ENCODE results near the gene LRMDA.

LRMDA gene

DNA sequence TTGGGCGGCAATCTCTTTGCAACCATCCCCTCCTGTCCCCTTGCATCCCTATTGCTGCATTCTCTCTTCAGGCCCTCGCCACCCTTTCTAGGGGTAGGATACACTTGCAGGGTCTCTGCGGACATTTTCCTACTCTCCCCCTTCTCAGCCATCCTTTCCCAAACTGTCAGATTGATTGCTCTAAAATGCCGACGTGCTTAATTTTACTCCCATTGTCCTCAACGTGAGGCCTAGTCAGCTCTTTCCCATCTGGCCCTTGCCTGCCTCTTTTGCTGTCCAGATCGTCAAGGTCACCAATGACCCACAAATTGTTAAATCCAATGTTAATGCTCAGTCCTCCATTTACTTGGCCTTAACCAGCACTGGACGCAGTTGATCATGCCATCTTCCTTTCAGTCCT, 12.7 kb upstream of the LRMDA start:
- DNase-seq (ENCODE audit: low read depth in 1 of 2, low spot score in 1 of 2): no peak

GRCh38 chr10:75422913-75423312, 8.5 kb upstream of the LRMDA start:
- no peak for DNase-seq (ENCODE audit: low read depth in 1 of 2, low spot score in 1 of 2)

DNA sequence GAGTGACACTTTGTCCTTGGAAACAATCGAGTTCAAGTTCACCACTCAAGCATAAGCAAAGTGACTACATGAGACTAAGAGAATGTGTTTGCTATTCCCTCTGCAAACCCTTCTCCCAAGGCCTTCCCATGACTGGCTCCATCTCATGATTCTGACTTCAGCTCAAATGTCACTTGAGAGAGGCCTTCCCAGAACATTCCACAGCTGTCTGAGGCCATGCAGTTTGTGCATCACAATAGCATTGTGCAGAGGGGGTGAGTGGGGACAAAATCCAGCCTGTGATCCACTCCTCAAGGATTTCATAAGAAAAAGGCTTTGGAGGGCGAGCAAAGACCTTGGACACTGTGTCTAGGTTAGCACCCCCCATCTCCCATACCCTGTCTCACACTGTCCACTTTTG, 6.9 kb upstream of the LRMDA start:
- DNase-seq (ENCODE audit: low read depth in 1 of 2, low spot score in 1 of 2): no peak

GRCh38 chr10:75425291-75426079, 5.9 kb upstream of the LRMDA start:
- DNase-seq (ENCODE audit: low read depth in 1 of 2, low spot score in 1 of 2): no peak

DNA sequence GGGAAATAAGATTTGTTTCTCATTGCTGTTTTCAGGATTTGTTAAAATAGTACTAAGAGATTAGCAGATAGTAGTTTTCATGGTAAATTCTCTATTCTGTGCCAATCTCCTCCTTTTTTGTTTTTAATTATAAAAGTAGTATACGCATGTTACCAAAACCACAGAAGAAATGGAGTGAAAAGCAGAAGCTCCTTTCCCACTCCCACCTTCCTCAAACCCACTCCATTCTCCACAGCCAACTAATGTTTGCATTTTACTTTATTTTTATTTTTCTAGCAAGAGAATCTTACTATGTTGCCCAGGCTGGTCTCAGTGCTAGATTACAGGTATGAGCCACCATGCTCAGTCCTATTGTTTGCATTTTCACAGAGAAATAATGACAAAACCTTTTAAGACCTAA, 4.5 kb upstream of the LRMDA start:
- no peak for DNase-seq (ENCODE audit: low read depth in 1 of 2, low spot score in 1 of 2)

DNA sequence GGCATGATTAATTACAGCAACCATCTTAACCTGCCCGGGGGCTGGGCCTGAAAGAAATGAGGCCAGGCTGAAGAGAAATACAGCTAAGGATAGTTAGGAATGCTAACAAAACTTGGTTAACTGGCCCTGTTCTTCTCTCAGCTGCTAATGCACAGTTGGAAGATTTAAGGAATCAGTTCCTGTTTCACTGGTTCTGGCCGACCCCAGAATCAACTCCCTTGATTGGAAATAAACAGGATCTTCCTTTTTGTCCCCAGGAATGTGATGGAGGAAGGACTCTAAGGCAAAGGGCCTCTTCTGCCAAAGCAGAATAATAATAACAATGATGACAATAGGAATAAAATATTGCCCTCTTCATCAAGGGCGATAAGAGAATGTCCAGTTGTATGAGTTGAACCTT, 3.5 kb upstream of the LRMDA start:
- no peak for DNase-seq (ENCODE audit: low read depth in 1 of 2, low spot score in 1 of 2)

GRCh38 chr10:75428434-75429158, 2.8 kb upstream of the LRMDA start:
- DNase-seq (ENCODE audit: low read depth in 1 of 2, low spot score in 1 of 2): no peak

- no peak for DNase-seq (ENCODE audit: low read depth in 1 of 2, low spot score in 1 of 2)
Observed at GRCh38 chr10:75429159-75429827, 2.1 kb upstream of the LRMDA start.

DNA sequence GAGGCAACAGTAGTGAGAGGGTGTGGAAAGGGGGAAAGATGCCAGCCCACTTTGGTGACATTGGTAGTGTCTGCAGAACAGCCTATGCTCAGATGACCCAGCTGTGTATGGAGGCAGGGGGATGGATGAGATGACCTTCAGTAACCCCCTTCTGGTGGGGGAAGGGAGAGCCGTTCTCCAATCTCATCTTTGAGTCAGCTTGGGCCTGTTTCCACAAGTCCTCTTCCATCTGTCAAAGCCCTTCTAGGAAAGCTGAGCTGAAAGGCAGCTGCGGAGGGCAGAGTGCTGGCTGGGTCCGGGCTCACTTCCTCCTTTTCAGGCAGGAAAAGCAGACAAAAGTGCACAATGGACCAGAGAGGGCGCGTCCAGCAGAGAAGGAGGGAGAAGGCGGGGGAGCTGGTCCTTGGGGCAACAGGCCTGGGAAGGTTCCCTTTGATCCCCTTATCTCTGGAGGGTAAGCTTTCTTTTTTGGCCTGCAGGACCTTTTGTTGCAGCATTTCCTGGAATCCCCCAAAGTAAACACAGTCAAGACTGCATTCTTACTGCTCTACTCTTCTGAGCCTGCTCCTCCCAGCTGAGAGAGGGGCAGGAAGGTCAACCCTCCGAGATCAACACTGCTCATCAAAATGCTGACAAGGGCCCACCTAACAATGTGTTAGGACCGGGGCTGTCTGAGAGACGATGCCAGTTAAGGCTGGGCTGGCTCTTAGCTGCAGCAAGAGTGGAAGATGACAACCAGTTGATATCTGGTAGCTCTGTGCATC, 1.2 kb upstream of the LRMDA start:
- DNase-seq (ENCODE audit: low read depth in 1 of 2, low spot score in 1 of 2): no peak

- no peak for DNase-seq (ENCODE audit: low read depth in 1 of 2, low spot score in 1 of 2)
Observed at GRCh38 chr10:75432176-75432575, 752 bp downstream of the LRMDA start.

GRCh38 chr10:75432763-75433162, 1.3 kb downstream of the LRMDA start:
- no peak for DNase-seq (ENCODE audit: low read depth in 1 of 2, low spot score in 1 of 2)

DNA sequence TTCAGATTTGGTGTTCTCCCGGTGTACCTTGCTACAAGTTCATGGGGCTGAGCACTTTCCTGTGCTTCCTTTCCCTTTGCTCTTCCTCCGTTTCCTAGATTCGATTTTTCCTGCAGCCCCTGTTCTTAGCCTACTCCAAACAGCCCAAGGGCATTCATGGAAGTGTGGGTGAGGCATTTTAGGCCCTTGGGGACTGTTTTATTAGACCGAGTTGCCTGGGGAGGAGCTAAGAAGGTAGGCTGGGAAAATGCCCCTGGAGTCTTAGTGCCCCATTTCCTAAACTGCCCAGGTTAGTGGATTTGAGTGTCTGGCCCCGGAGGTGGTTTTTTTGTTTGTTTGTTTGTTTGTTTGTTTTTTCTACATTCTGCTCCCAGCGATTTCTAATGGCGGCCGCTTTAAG, 1.8 kb downstream of the LRMDA start:
- DNase-seq (ENCODE audit: low read depth in 1 of 2, low spot score in 1 of 2): no peak

GRCh38 chr10:75434291-75434690, 2.9 kb downstream of the LRMDA start:
- DNase-seq (ENCODE audit: low read depth in 1 of 2, low spot score in 1 of 2): no peak

GRCh38 chr10:75435291-75435690, 3.9 kb downstream of the LRMDA start:
- DNase-seq (ENCODE audit: low read depth in 1 of 2, low spot score in 1 of 2): no peak

GRCh38 chr10:75436896-75437295, 5.5 kb downstream of the LRMDA start:
- no peak for DNase-seq (ENCODE audit: low read depth in 1 of 2, low spot score in 1 of 2)

DNA sequence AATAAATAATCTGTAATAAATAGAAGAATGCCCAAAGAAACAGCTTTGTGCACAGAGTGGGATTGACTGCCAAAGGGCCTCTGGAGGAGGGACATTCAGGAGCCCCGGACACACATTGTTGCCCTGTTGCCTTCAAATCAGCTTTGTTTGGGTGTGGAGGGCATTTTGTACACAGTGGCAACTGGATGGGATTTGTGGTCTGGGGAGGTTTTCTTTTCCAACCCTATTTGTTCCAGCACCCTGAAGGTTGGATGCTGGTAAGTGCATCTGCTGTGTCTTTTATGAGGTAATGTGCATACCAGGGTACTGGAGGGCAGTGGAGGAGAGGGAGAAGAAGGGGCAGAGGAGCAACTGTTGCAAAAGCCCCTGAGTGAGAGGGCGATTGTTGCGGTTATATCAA, 6.3 kb downstream of the LRMDA start:
- no peak for DNase-seq (ENCODE audit: low read depth in 1 of 2, low spot score in 1 of 2)

GRCh38 chr10:75438275-75438674, 6.9 kb downstream of the LRMDA start:
- no peak for DNase-seq (ENCODE audit: low read depth in 1 of 2, low spot score in 1 of 2)

DNA sequence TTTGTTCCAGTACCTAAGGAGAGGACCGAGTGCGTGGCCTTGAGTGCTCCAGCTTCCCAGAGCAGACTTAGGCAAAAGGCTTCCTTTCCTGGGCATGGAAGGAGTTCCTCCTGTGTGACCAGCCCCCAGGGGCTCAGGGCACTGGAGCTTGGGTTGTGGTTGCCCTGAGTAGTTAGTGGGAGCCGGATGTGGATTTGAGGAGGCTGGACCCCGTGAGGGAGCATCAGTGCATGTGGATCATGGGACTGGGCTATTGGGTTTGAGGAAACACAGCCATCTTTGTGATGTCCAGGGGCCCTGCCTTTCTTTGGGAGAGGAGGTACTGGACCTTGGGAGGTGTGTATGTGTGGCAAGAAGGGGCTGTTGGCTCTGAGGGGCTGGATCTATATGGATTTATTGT, 8.4 kb downstream of the LRMDA start:
- no peak for DNase-seq (ENCODE audit: low read depth in 1 of 2, low spot score in 1 of 2)

- DNase-seq (ENCODE audit: low read depth in 1 of 2, low spot score in 1 of 2): no peak
Observed at GRCh38 chr10:75440271-75440793, 8.9 kb downstream of the LRMDA start.

DNA sequence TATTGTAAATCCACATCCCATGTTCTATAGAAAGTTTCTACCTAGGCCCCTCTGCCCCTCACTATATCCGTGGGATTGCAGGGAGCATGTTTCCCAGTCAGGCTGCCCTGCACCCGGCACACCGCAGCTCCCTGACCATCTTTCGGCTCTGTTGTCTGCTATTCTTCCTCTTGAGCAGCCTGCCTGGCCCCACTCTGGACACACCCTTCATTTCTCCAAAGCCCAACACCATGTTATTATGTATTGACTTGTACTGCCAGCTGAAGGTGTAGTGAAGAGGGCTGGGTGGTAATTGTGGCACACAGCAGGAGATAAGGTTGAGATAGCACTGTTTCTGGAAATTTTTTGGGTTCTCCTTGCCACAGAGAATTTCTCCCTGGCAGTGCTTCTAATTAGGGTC, 9.8 kb downstream of the LRMDA start:
- DNase-seq (ENCODE audit: low read depth in 1 of 2, low spot score in 1 of 2): no peak

- DNase-seq (ENCODE audit: low read depth in 1 of 2, low spot score in 1 of 2): no peak
Observed at GRCh38 chr10:75441682-75442081, 10.3 kb downstream of the LRMDA start.

Measured in stimulated activated CD4-positive, alpha-beta T cell treated with anti-CD3 and anti-CD28 coated beads, Interleukin-15, amount 100 ng/mL, for 1 hour (primary cell).